Neural cell (in vitro differentiated cells): ENCODE results near the gene H2BW2. TPM values are rescaled to one million over a fixed set of nuclear protein-coding genes. Genes with fewer than 3 reads are reported as not detected.

Experiments
- H2AFZ ChIP-seq: fragments of 200-600, 300-800 bp; sonication (generic), shearing (Covaris generic); 2 replicates; pipeline ENCODE4 v1.6.0; 2014; ENCODE audit warnings: low read depth, mild to moderate bottlenecking, antibody characterized with exemption, low read length, moderate library complexity
- H3F3A ChIP-seq: fragments of 200-600 bp; shearing (Covaris generic); 2 replicates; pipeline ENCODE4 v1.6.1; 2016; ENCODE audit warnings: mild to moderate bottlenecking, moderate library complexity, mixed read lengths, antibody characterized with exemption, low read length; ENCODE audit not compliant: insufficient read depth, poor library complexity, severe bottlenecking
- H3K27ac ChIP-seq: fragments of 200-600, 300-800 bp; sonication (generic), shearing (Covaris generic); 2 replicates; pipeline ENCODE4 v1.5.1; 2014; ENCODE audit warnings: mild to moderate bottlenecking, low read length, moderate library complexity
- H3K27me3 ChIP-seq: fragments of 300-800, 200-600 bp; sonication (generic), shearing (Covaris generic); 2 replicates; pipeline ENCODE4 v1.6.0; 2014; ENCODE audit warnings: mild to moderate bottlenecking, low read depth, low read length, moderate library complexity; ENCODE audit not compliant: insufficient read depth
- H3K36me3 ChIP-seq: fragments of 300-800, 200-600 bp; sonication (generic), shearing (Covaris generic); 2 replicates; pipeline ENCODE4 v1.5.1; 2014; ENCODE audit warnings: mild to moderate bottlenecking, antibody characterized with exemption, low read length, moderate library complexity; ENCODE audit not compliant: insufficient read depth
- H3K4me2 ChIP-seq: fragments of 300-800, 200-600 bp; sonication (generic), shearing (Covaris generic); 2 replicates; pipeline ENCODE4 v1.6.0; 2014; ENCODE audit warnings: mild to moderate bottlenecking, low read length
- H3K4me3 ChIP-seq: fragments of 300-800, 200-600 bp; sonication (generic), shearing (Covaris generic); 2 replicates; pipeline ENCODE4 v1.5.1; 2014; ENCODE audit warnings: mild to moderate bottlenecking, low read length, moderate library complexity
- H3K79me2 ChIP-seq: fragments of 200-600 bp; shearing (Covaris generic); replicated peaks from 2 replicates; pipeline ENCODE4 v1.6.0; 2014; ENCODE audit warnings: mild to moderate bottlenecking, low read length, moderate library complexity; ENCODE audit not compliant: insufficient read depth
- H3K9ac ChIP-seq: fragments of 300-800, 200-600 bp; sonication (generic), shearing (Covaris generic); 2 replicates; pipeline ENCODE4 v1.6.1; 2016; ENCODE audit warnings: mild to moderate bottlenecking, low read length, mixed read lengths
- H3K9me2 ChIP-seq: fragments of 200-600 bp; shearing (Covaris generic); 2 replicates; pipeline ENCODE4 v1.6.1; 2016; ENCODE audit warnings: mild to moderate bottlenecking, low read length, mixed read lengths; ENCODE audit not compliant: insufficient read depth
- H3K9me3 ChIP-seq: fragments of 200-600, 300-800 bp; sonication (generic), shearing (Covaris generic); 2 replicates; pipeline ENCODE4 v1.6.1; 2016; ENCODE audit warnings: mild to moderate bottlenecking, mixed run types, low read length, moderate library complexity, mixed read lengths
- H4K20me1 ChIP-seq: fragments of 200-600 bp; shearing (Covaris generic); 2 replicates; pipeline ENCODE4 v1.6.1; 2016; ENCODE audit warnings: mild to moderate bottlenecking, mixed run types; ENCODE audit not compliant: insufficient read depth
- CTCF ChIP-seq: fragments of 450-650 bp; IDR thresholded peaks from 2 replicates; pipeline ENCODE4 v1.5.1; 2014; ENCODE audit warnings: antibody characterized with exemption, mild to moderate bottlenecking, moderate library complexity; ENCODE audit not compliant: poor library complexity, severe bottlenecking
- EP300 ChIP-seq: fragments of 450-650 bp; conservative IDR thresholded peaks from 2 replicates; pipeline ENCODE4 v1.6.1; 2014; ENCODE audit warnings: antibody characterized with exemption, mild to moderate bottlenecking, moderate library complexity; ENCODE audit not compliant: poor library complexity, severe bottlenecking
- EZH2 ChIP-seq: fragments of 200-600, 300-800 bp; shearing (Covaris generic), sonication (generic); IDR thresholded peaks from 2 replicates; pipeline ENCODE4 v1.6.1; 2014; ENCODE audit warnings: antibody characterized with exemption, low read length, borderline replicate concordance, mild to moderate bottlenecking; ENCODE audit not compliant: insufficient read depth, poor library complexity, severe bottlenecking
- MXI1 ChIP-seq: fragments of 450-650 bp; conservative IDR thresholded peaks from 2 replicates; pipeline ENCODE4 v1.6.1; 2014; ENCODE audit warnings: antibody characterized with exemption, mild to moderate bottlenecking; ENCODE audit not compliant: poor library complexity, severe bottlenecking
- POLR2AphosphoS5 ChIP-seq: IDR thresholded peaks from 2 replicates; pipeline ENCODE4 v1.6.1; 2012
- RAD21 ChIP-seq: fragments of 450-650 bp; conservative IDR thresholded peaks from 2 replicates; pipeline ENCODE4 v1.6.1; 2014; ENCODE audit warnings: antibody characterized with exemption, mild to moderate bottlenecking, moderate library complexity
- REST ChIP-seq: IDR thresholded peaks from 2 replicates; pipeline ENCODE4 v1.6.1; 2012; ENCODE audit warnings: borderline replicate concordance
- SMC3 ChIP-seq: fragments of 450-650 bp; conservative IDR thresholded peaks from 2 replicates; pipeline ENCODE4 v1.6.1; 2014; ENCODE audit warnings: antibody characterized with exemption, mild to moderate bottlenecking, moderate library complexity; ENCODE audit not compliant: poor library complexity
- TAF1 ChIP-seq: IDR thresholded peaks from 2 replicates; pipeline ENCODE4 v1.6.1; 2012; ENCODE audit warnings: low read depth
- polyA plus RNA-seq: library from polyadenylated mRNA; depleted of rRNA; stranded (reverse); fragments of >200 nt; gene quantifications from 2 replicates; pipeline ENCODE4 v1.2.3, GENCODE V29; 2014

H2BW2 gene
- polyA plus RNA-seq, 1 donor from 2014 or later, result not detected

DNA sequence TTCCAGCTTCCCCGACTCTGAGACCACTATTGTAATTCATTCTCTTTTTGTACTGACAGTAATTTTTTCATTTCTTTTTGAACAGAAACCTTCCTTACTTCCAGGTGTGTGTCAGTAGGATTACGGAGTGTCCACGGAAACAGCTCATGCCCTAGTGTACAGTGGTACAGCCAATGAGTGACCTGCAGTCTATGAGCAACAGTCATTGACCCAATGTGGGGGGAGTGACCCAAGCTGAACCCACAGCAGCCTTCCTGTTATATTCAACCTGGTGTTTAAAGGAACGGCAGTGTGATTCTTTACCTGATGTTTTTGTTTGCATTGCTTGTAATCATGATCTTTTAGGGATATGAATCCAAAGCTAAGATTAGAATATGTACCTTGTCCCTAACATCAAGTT lies 1.2 kb downstream of the H2BW2 start:
- Histone ChIP-seq H3K36me3 (no peaks in the 10 kb centered on the region), H3K9me2 (no peaks in the 10 kb centered on the region), H4K20me1 (no peaks in the 10 kb centered on the region), H3K27me3 (no peaks in the 10 kb centered on the region), H3K9me3 (no peaks in the 10 kb centered on the region), H2AFZ (no peak overlapping the region), H3K27ac (no peak overlapping the region), H3K4me2 (no peak overlapping the region), H3F3A (no peaks in the 10 kb centered on the region), H3K79me2 (no peaks in the 10 kb centered on the region), H3K4me3 (no peak overlapping the region), H3K9ac (no peak overlapping the region)
- no peak for TF ChIP-seq TAF1
- TF ChIP-seq SMC3, result no peak
- TF ChIP-seq CTCF, result no peak
- TF ChIP-seq EZH2, result no peak
- no peak for TF ChIP-seq MXI1
- no peak for TF ChIP-seq EP300
- TF ChIP-seq REST, result no peak
- TF ChIP-seq POLR2AphosphoS5, result no peak
- no peak for TF ChIP-seq RAD21

- no peaks in the 10 kb centered on the region for H3K9me2 ChIP-seq
- H3K4me2 ChIP-seq, result no peak overlapping the region
- no peak for TF ChIP-seq SMC3
- no peak for TF ChIP-seq CTCF
- TF ChIP-seq TAF1, result no peak
- no peak for TF ChIP-seq EZH2
- TF ChIP-seq MXI1, result no peak
- TF ChIP-seq EP300, result no peak
- no peak for TF ChIP-seq POLR2AphosphoS5
- no peak for TF ChIP-seq RAD21
- TF ChIP-seq REST, result no peak
- H3K36me3 ChIP-seq, result no peaks in the 10 kb centered on the region
- no peaks in the 10 kb centered on the region for H3F3A ChIP-seq
- H3K27me3 ChIP-seq, result no peaks in the 10 kb centered on the region
- H2AFZ ChIP-seq, result no peak overlapping the region
- no peaks in the 10 kb centered on the region for H3K9me3 ChIP-seq
- no peak overlapping the region for H3K27ac ChIP-seq
- H3K4me3 ChIP-seq, result no peak overlapping the region
- no peaks in the 10 kb centered on the region for H4K20me1 ChIP-seq
- H3K9ac ChIP-seq, result no peak overlapping the region
- H3K79me2 ChIP-seq, result no peaks in the 10 kb centered on the region
Observed at GRCh38 chrX:104045642-104046041, 5.9 kb downstream of the H2BW2 start.
